H9 (cell line): ENCODE results near the gene TIAM2. TPM values are rescaled to one million over a fixed set of nuclear protein-coding genes. Genes with fewer than 3 reads are reported as not detected.
A peak's percentile ranks its signal among the peaks of the same experiment; 100 is the strongest.

Source experiments
- DNase-seq: peaks from one replicate; pipeline ENCODE4 v3.0.0-alpha.2; 2017
- H2AFZ ChIP-seq: one replicate; pipeline ENCODE4 v1.6.1; 2013; ENCODE audit warnings: mild to moderate bottlenecking, low read length, control low read depth, moderate library complexity
- H2AK5ac ChIP-seq: 2 replicates; pipeline ENCODE4 v1.6.1; 2013; ENCODE audit warnings: low read length, control low read depth, mixed read lengths; ENCODE audit not compliant: insufficient read length
- H2BK120ac ChIP-seq: one replicate; pipeline ENCODE4 v1.6.1; 2013; ENCODE audit warnings: low read depth, mild to moderate bottlenecking, low read length, control low read depth, inconsistent platforms; ENCODE audit not compliant: poor library complexity, severe bottlenecking
- H2BK12ac ChIP-seq: 2 replicates; pipeline ENCODE4 v1.6.1; 2013; ENCODE audit warnings: low read length, control low read depth, mixed read lengths, low read depth; ENCODE audit not compliant: insufficient read length
- H2BK15ac ChIP-seq: 2 replicates; pipeline ENCODE4 v1.6.1; 2013; ENCODE audit warnings: low read depth, low read length, control low read depth
- H2BK20ac ChIP-seq: one replicate; pipeline ENCODE4 v1.6.1; 2013; ENCODE audit warnings: low read depth, mild to moderate bottlenecking, low read length, control low read depth, inconsistent platforms; ENCODE audit not compliant: poor library complexity, severe bottlenecking
- H2BK5ac ChIP-seq: 2 replicates; pipeline ENCODE4 v1.6.1; 2013; ENCODE audit warnings: low read length, control low read depth, mixed read lengths; ENCODE audit not compliant: insufficient read length
- H3K14ac ChIP-seq: 2 replicates; pipeline ENCODE4 v1.6.1; 2013; ENCODE audit warnings: low read length, control low read depth; ENCODE audit not compliant: insufficient read depth
- H3K18ac ChIP-seq: 2 replicates; pipeline ENCODE4 v1.6.1; 2013; ENCODE audit warnings: low read depth, mild to moderate bottlenecking, mixed read lengths, low read length, control low read depth; ENCODE audit not compliant: insufficient read length
- H3K23ac ChIP-seq: 2 replicates; pipeline ENCODE4 v1.6.1; 2013; ENCODE audit warnings: low read length, control low read depth, mixed read lengths, low read depth; ENCODE audit not compliant: insufficient read length
- H3K23me2 ChIP-seq: 2 replicates; pipeline ENCODE4 v1.6.1; 2013; ENCODE audit warnings: low read depth, mild to moderate bottlenecking, mixed read lengths, low read length, control low read depth; ENCODE audit not compliant: insufficient read length, poor library complexity, severe bottlenecking
- H3K27ac ChIP-seq: 2 replicates; pipeline ENCODE4 v1.5.1; 2013; ENCODE audit warnings: low read length, control low read depth, mixed read lengths, low read depth; ENCODE audit not compliant: insufficient read length
- H3K27me3 ChIP-seq: 2 replicates; pipeline ENCODE4 v1.6.1; 2013; ENCODE audit warnings: low read length, control low read depth, inconsistent platforms; ENCODE audit not compliant: insufficient read depth
- H3K4ac ChIP-seq: 2 replicates; pipeline ENCODE4 v1.6.1; 2013; ENCODE audit warnings: low read depth, mild to moderate bottlenecking, control low read depth, inconsistent platforms, low read length, moderate library complexity
- H3K4me1 ChIP-seq: 2 replicates; pipeline ENCODE4 v1.6.1; 2013; ENCODE audit warnings: low read length, control low read depth, inconsistent platforms; ENCODE audit not compliant: insufficient read depth
- H3K4me2 ChIP-seq: 2 replicates; pipeline ENCODE4 v1.6.1; 2013; ENCODE audit warnings: low read length, control low read depth, mixed read lengths; ENCODE audit not compliant: insufficient read length, insufficient read depth
- H3K56ac ChIP-seq: 2 replicates; pipeline ENCODE4 v1.6.1; 2013; ENCODE audit warnings: low read depth, mild to moderate bottlenecking, mixed read lengths, low read length, control low read depth; ENCODE audit not compliant: insufficient read length
- H3K79me1 ChIP-seq: 2 replicates; pipeline ENCODE4 v1.6.1; 2013; ENCODE audit warnings: low read depth, mild to moderate bottlenecking, moderate library complexity, low read length, control low read depth, inconsistent platforms; ENCODE audit not compliant: insufficient read depth, poor library complexity, severe bottlenecking
- H3K79me2 ChIP-seq: 2 replicates; pipeline ENCODE4 v1.6.1; 2013; ENCODE audit warnings: low read length, control low read depth, inconsistent platforms; ENCODE audit not compliant: insufficient read depth
- H3K9ac ChIP-seq: 2 replicates; pipeline ENCODE4 v1.6.1; 2013; ENCODE audit warnings: low read length, control low read depth, mixed read lengths; ENCODE audit not compliant: insufficient read length; ENCODE audit errors: extremely low read depth
- H3K9me3 ChIP-seq: one replicate; pipeline ENCODE4 v1.6.1; 2013; ENCODE audit warnings: low read depth, low read length, inconsistent platforms; ENCODE audit not compliant: control insufficient read depth
- H3T11ph ChIP-seq: one replicate; pipeline ENCODE4 v1.6.1; 2013; ENCODE audit warnings: mild to moderate bottlenecking, low read length, control low read depth, inconsistent platforms
- H4K20me1 ChIP-seq: one replicate; pipeline ENCODE4 v1.6.1; 2013; ENCODE audit not compliant: control insufficient read depth, insufficient read length, insufficient read depth
- H4K5ac ChIP-seq: 2 replicates; pipeline ENCODE4 v1.6.1; 2013; ENCODE audit warnings: low read depth, mild to moderate bottlenecking, mixed read lengths, low read length, control low read depth; ENCODE audit not compliant: insufficient read length
- H4K8ac ChIP-seq: replicated peaks from 2 replicates; pipeline ENCODE4 v1.6.1; 2013; ENCODE audit warnings: low read length, control low read depth, mixed read lengths, low read depth; ENCODE audit not compliant: insufficient read length
- H4K91ac ChIP-seq: 2 replicates; pipeline ENCODE4 v1.6.1; 2013; ENCODE audit warnings: low read depth, mild to moderate bottlenecking, moderate library complexity, mixed read lengths, low read length, control low read depth; ENCODE audit not compliant: insufficient read length
- H3K27ac Mint-ChIP-seq, 3 experiments: 2 replicates in 2 of 3; 3 replicates in 1 of 3; pipeline ENCODE4 v1.8.0; 2020 to 2021; ENCODE audit warnings: mixed read lengths in 3 of 3, mild to moderate bottlenecking in 1 of 3, moderate library complexity in 1 of 3
- H3K27me3 Mint-ChIP-seq: 2 replicates; pipeline ENCODE4 v1.8.0; 2021; ENCODE audit warnings: low read depth, mild to moderate bottlenecking, moderate library complexity, mixed read lengths
- H3K36me3 Mint-ChIP-seq, 3 experiments: 2 replicates in 2 of 3; 3 replicates in 1 of 3; pipeline ENCODE4 v1.8.0; 2020 to 2021; ENCODE audit warnings: low read depth in 3 of 3, mixed read lengths in 3 of 3; ENCODE audit not compliant: insufficient read depth in 1 of 3
- H3K4me1 Mint-ChIP-seq, 2 experiments: 2 replicates each; pipeline ENCODE4 v1.8.0; 2020; ENCODE audit warnings: mixed read lengths in 2 of 2
- H3K4me3 Mint-ChIP-seq, 2 experiments: 2 replicates in 1 of 2; 3 replicates in 1 of 2; pipeline ENCODE4 v1.8.0; 2020 to 2021; ENCODE audit warnings: mild to moderate bottlenecking in 2 of 2, mixed read lengths in 2 of 2, moderate library complexity in 1 of 2
- H3K9me3 Mint-ChIP-seq, 2 experiments: 2 replicates in 1 of 2; 3 replicates in 1 of 2; pipeline ENCODE4 v1.8.0; 2020; ENCODE audit warnings: mild to moderate bottlenecking in 2 of 2, mixed read lengths in 2 of 2, moderate library complexity in 1 of 2
- CTCF ChIP-seq: fragments of 200-600 bp; sonication (generic); conservative IDR thresholded peaks from 3 replicates; pipeline ENCODE4 v1.8.0; 2021; ENCODE audit warnings: antibody characterized with exemption, mild to moderate bottlenecking
- WGBS: extraction: QIAGEN DNeasy Blood & Tissue Kit; methylation state at CpG from one replicate; pipeline ENCODE4 v1.1.7; 2013; ENCODE audit warnings: missing lambda C conversion rate, low lambda C conversion rate, mixed read lengths; ENCODE audit not compliant: insufficient read length; ENCODE audit errors: extremely low coverage; 5-methylcytosine and 5-hydroxymethylcytosine counted together
- total RNA-seq: library from RNA; stranded (reverse); gene quantifications from 2 replicates; pipeline ENCODE4 v1.2.1, GENCODE V29; 2021

The TIAM2 gene
- total RNA-seq, 1 experiment from 2014 or later, result 6.3 TPM

DNA sequence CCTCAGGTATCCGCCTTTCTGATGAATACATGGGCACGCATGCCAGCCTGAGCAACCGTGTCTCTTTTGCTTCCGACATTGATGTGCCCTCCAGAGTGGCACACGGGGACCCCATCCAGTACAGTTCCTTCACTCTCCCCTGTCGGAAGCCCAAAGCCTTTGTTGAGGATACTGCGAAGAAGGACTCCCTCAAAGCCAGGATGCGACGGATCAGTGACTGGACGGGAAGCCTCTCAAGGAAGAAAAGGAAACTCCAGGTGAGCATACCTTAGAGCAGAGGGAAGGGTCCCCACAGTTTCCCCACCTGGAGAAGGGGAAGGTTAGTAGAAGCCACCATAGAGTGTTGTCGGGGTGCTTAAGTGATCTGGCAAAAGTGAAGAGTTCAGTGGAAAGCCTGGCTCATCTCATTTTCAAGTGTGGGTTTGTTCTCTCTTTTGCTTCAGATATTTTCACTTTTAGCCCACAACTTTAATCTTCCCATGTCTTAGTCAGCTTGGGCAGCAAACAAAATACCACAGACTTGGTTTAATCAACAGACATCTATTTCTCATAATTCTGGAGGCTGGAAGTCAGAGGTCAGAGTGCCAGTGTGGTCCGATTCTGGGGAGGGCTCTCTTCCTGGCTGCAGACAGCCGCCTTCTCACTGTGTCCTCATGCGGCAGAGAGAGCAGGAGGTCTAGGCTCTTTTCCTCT lies 135.2 kb downstream of the TIAM2 start:
- H3K23me2 ChIP-seq, result no peaks in the 10 kb centered on the region
- H2BK5ac ChIP-seq, result no peak overlapping the region
- H3K4me1 ChIP-seq, result peaks cover 2% of the 10 kb centered on the region; the same call in 1 of the 2 replicates
- H3K4me2 ChIP-seq, result no peak overlapping the region
- no peak overlapping the region for H2BK15ac ChIP-seq
- no CpG with 5 or more reads among the region's 14 CpGs for whole genome bisulfite sequencing
- no peak overlapping the region for H2BK12ac ChIP-seq
- peaks cover 18 to 19% of the 10 kb centered on the region in 2 experiments for H3K4me1 Mint-ChIP-seq
- H2AK5ac ChIP-seq, result no peak overlapping the region
- H4K20me1 ChIP-seq, result no peaks in the 10 kb centered on the region
- peaks cover 4 to 14% (median 9%) of the 10 kb centered on the region in 3 experiments; a peak in 5 of 7 replicates for H3K36me3 Mint-ChIP-seq
- H3K27ac Mint-ChIP-seq, result peak overlapping the region; percentile 39 to 76 (median 56); a peak in 5 of 7 replicates
- no peak overlapping the region for H2BK120ac ChIP-seq
- H3K23ac ChIP-seq, result no peak overlapping the region
- no peak overlapping the region for H2BK20ac ChIP-seq
- no peak overlapping the region; the same call in 1 of the 2 replicates for H3K14ac ChIP-seq
- H3K27me3 ChIP-seq, result no peaks in the 10 kb centered on the region
- H4K8ac ChIP-seq, result no peak overlapping the region
- H3K27me3 Mint-ChIP-seq, result no peaks in the 10 kb centered on the region
- no peak overlapping the region for H3K4ac ChIP-seq
- no peaks in the 10 kb centered on the region for H3K9me3 ChIP-seq
- TF ChIP-seq CTCF, result no peak
- H3K18ac ChIP-seq, result no peak overlapping the region
- no peaks in the 10 kb centered on the region for H3K9me3 Mint-ChIP-seq
- no peak overlapping the region for H3T11ph ChIP-seq
- no peak overlapping the region for H2AFZ ChIP-seq
- no peak overlapping the region for H3K9ac ChIP-seq
- H3K4me3 Mint-ChIP-seq, result no peak overlapping the region
- H3K79me2 ChIP-seq, result no peaks in the 10 kb centered on the region
- no peak overlapping the region for H3K56ac ChIP-seq
- H4K5ac ChIP-seq, result no peak overlapping the region
- no peak overlapping the region for H4K91ac ChIP-seq
- H3K79me1 ChIP-seq, result no peaks in the 10 kb centered on the region
- DNase-seq, result no peak
- no peak overlapping the region for H3K27ac ChIP-seq
